ENCODE measurements around the gene MKLN1. TPM values are rescaled to one million over a fixed set of nuclear protein-coding genes. Genes with fewer than 3 reads are reported as not detected.
A peak's percentile ranks its signal among the peaks of the same experiment; 100 is the strongest.

Gene MKLN1
- total RNA-seq, 1 donor from 2014 or later, result 66.0 TPM

GRCh38 chr7:131522325-131522930, 194.8 kb downstream of the MKLN1 start:
- Histone ChIP-seq H3K9me3 (no peaks in the 10 kb centered on the region), H3K27ac (peak overlapping the region; percentile 75), H3K4me1 (peaks cover 23% of the 10 kb centered on the region), H3K36me3 (no peaks in the 10 kb centered on the region), H3K27me3 (no peaks in the 10 kb centered on the region), H3K4me3 (no peak overlapping the region)
- DNase-seq, result no peak
- no peak for TF ChIP-seq CTCF (IDR thresholded peaks at IDR 0.05)
- no peak for ATAC-seq
- intact Hi-C loops (cut with DNase I), result no loop called here

- no peaks in the 10 kb centered on the region for H3K36me3 ChIP-seq
- no peak for ATAC-seq
- H3K4me3 ChIP-seq, result no peak overlapping the region
- H3K9me3 ChIP-seq, result no peaks in the 10 kb centered on the region
- no peak for TF ChIP-seq CTCF (IDR thresholded peaks at IDR 0.05)
- H3K27ac ChIP-seq, result no peak overlapping the region
- H3K4me1 ChIP-seq, result peaks cover 23% of the 10 kb centered on the region
- H3K27me3 ChIP-seq, result no peaks in the 10 kb centered on the region
- intact Hi-C loops (cut with DNase I), result no loop called here
- DNase-seq, result no peak
Observed at GRCh38 chr7:131524115-131524514, 196.4 kb downstream of the MKLN1 start.

GRCh38 chr7:131524703-131525102, 197.0 kb downstream of the MKLN1 start:
- intact Hi-C loops (cut with DNase I), result no loop called here
- H3K4me3 ChIP-seq, result no peak overlapping the region
- no peak for ATAC-seq
- no peak overlapping the region for H3K27ac ChIP-seq
- H3K4me1 ChIP-seq, result peaks cover 23% of the 10 kb centered on the region
- no peaks in the 10 kb centered on the region for H3K36me3 ChIP-seq
- DNase-seq, result no peak
- TF ChIP-seq CTCF (IDR thresholded peaks at IDR 0.05), result no peak
- no peaks in the 10 kb centered on the region for H3K9me3 ChIP-seq
- H3K27me3 ChIP-seq, result no peaks in the 10 kb centered on the region

GRCh38 chr7:131525820-131526219, 198.1 kb downstream of the MKLN1 start:
- H3K27ac ChIP-seq, result no peak overlapping the region
- no peak for ATAC-seq
- H3K9me3 ChIP-seq, result no peaks in the 10 kb centered on the region
- no peak overlapping the region for H3K4me3 ChIP-seq
- H3K4me1 ChIP-seq, result peaks cover 17% of the 10 kb centered on the region
- TF ChIP-seq CTCF (IDR thresholded peaks at IDR 0.05), result no peak
- H3K27me3 ChIP-seq, result no peaks in the 10 kb centered on the region
- no peak for DNase-seq
- intact Hi-C loops (cut with DNase I), result no loop called here
- no peaks in the 10 kb centered on the region for H3K36me3 ChIP-seq

GRCh38 chr7:131527456-131527855, 199.8 kb downstream of the MKLN1 start:
- Histone ChIP-seq H3K27ac (no peak overlapping the region), H3K9me3 (no peaks in the 10 kb centered on the region), H3K4me3 (no peak overlapping the region), H3K4me1 (peaks cover 3% of the 10 kb centered on the region), H3K36me3 (no peaks in the 10 kb centered on the region), H3K27me3 (no peaks in the 10 kb centered on the region)
- peak; percentile 44 for ATAC-seq
- TF ChIP-seq CTCF (IDR thresholded peaks at IDR 0.05), result no peak
- intact Hi-C loops (cut with DNase I), result no loop called here
- DNase-seq, result no peak

GRCh38 chr7:131529179-131529578, 201.5 kb downstream of the MKLN1 start:
- DNase-seq, result no peak
- no peaks in the 10 kb centered on the region for H3K4me1 ChIP-seq
- no peaks in the 10 kb centered on the region for H3K9me3 ChIP-seq
- H3K27ac ChIP-seq, result no peak overlapping the region
- TF ChIP-seq CTCF (IDR thresholded peaks at IDR 0.05), result no peak
- intact Hi-C loops (cut with DNase I), result no loop called here
- H3K27me3 ChIP-seq, result no peaks in the 10 kb centered on the region
- H3K4me3 ChIP-seq, result no peak overlapping the region
- ATAC-seq, result no peak
- no peaks in the 10 kb centered on the region for H3K36me3 ChIP-seq
